Measurements from ENCODE around the gene KCNQ5.

DNA sequence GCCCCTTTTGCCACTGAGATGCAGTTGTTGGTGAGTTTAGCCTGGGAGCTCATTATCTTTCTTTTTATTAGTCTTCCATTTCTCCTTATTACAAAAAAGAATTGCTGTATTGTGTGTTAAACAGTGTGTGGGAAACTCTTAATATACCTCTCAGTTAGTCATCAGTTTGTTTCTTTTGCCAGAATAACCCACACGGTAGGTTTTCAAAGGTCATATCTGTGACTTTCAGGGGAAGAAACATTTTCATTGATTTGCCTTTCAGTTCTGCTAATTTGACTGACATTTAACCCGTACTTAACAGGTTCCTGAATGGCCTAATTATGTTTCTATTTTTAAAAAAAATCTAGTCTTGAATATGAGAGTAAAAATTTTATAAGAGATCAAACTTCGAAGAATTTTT is 458.1 kb downstream of the KCNQ5 start:
- TF ChIP-seq POLR2A (IDR thresholded peaks at IDR 0.05) = no peak
- TF ChIP-seq, protein P1, sequence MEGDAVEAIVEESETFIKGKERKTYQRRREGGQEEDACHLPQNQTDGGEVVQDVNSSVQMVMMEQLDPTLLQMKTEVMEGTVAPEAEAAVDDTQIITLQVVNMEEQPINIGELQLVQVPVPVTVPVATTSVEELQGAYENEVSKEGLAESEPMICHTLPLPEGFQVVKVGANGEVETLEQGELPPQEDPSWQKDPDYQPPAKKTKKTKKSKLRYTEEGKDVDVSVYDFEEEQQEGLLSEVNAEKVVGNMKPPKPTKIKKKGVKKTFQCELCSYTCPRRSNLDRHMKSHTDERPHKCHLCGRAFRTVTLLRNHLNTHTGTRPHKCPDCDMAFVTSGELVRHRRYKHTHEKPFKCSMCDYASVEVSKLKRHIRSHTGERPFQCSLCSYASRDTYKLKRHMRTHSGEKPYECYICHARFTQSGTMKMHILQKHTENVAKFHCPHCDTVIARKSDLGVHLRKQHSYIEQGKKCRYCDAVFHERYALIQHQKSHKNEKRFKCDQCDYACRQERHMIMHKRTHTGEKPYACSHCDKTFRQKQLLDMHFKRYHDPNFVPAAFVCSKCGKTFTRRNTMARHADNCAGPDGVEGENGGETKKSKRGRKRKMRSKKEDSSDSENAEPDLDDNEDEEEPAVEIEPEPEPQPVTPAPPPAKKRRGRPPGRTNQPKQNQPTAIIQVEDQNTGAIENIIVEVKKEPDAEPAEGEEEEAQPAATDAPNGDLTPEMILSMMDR (IDR thresholded peaks at IDR 0.05) = no peak
